GM12878 (cell line): ENCODE measurements around the gene SEC31B. TPM values are rescaled to one million over a fixed set of nuclear protein-coding genes. Genes with fewer than 3 reads are reported as not detected.

Experiments used
- ATAC-seq: fragments of 200-7000 bp; cut with Tn5 transposase; 3 replicates; pipeline ENCODE4 v1.9.1; 2020; ENCODE audit warnings: mild to moderate bottlenecking, moderate library complexity
- BruUV-seq: library from RNA; stranded (reverse); fragments of 400-500 nt; replicated peaks from 2 replicates; lab custom pipeline; 2021; lab: Mats Ljungman, UMichigan
- CTCF ChIA-PET: fragments of 300-600 bp; sonication (Branson Sonifier 250); formaldehyde crosslinking; extraction: SDS; loops from one replicate; lab custom pipeline; 2021; ENCODE audit warnings: inconsistent platforms; lab: Yijun Ruan, JAX
- POLR2A ChIA-PET: fragments of 350-600 bp; formaldehyde crosslinking; extraction: SDS; loops from one replicate; lab custom pipeline; 2021; ENCODE audit warnings: inconsistent platforms; lab: Charles Lee
- RAD21 ChIA-PET: fragments of 300-600 bp; sonication (Branson Sonifier 250); formaldehyde crosslinking; loops from one replicate; lab custom pipeline; 2023; ENCODE audit warnings: antibody characterized with exemption; ENCODE audit not compliant: unreplicated experiment; lab: Charles Lee
- SMC1A ChIA-PET: fragments of 300-600 bp; sonication (Branson Sonifier 250); formaldehyde crosslinking; loops from one replicate; lab custom pipeline; 2023; ENCODE audit not compliant: unreplicated experiment, uncharacterized antibody; lab: Charles Lee
- DNase-seq: peaks from one replicate; pipeline ENCODE4 v3.0.0-alpha.2; 2011; ENCODE audit warnings: low read depth, low spot score
- FAIRE-seq: peaks from 3 replicates; lab custom pipeline; 2011; peaks lifted over from hg19 to GRCh38; lab: Jason Lieb, UNC
- H2AFZ ChIP-seq: 2 replicates; pipeline ENCODE4 v1.6.0; 2011; ENCODE audit warnings: low read depth, low read length, control low read depth; ENCODE audit not compliant: control insufficient read depth
- H3K27ac ChIP-seq: 2 replicates; pipeline ENCODE4 v1.5.1; 2011; ENCODE audit warnings: control low read depth; ENCODE audit not compliant: control insufficient read depth, insufficient read depth
- H3K27me3 ChIP-seq, 2 experiments: replicated peaks in 1 of 2; 2 replicates each; pipeline versions ENCODE4 v1.6.0 to v1.6.1; 2011; ENCODE audit warnings: low read length in 1 of 2; ENCODE audit not compliant: control insufficient read depth in 2 of 2, insufficient read depth in 2 of 2
- H3K36me3 ChIP-seq, 2 experiments: 2 replicates each; pipeline ENCODE4 v1.5.1; 2011; ENCODE audit warnings: low read length in 1 of 2; ENCODE audit not compliant: control insufficient read depth in 2 of 2, insufficient read depth in 2 of 2
- H3K4me1 ChIP-seq: 2 replicates; pipeline ENCODE4 v1.6.1; 2011; ENCODE audit warnings: mild to moderate bottlenecking, low read length, moderate library complexity, mixed read lengths; ENCODE audit not compliant: control insufficient read depth, insufficient read depth
- H3K4me2 ChIP-seq: 2 replicates; pipeline ENCODE4 v1.6.0; 2011; ENCODE audit warnings: control low read depth; ENCODE audit not compliant: control insufficient read depth, insufficient read depth
- H3K4me3 ChIP-seq: fragments of 200-600 bp; sonication (generic); 2 replicates; pipeline ENCODE4 v1.5.1; 2016
- H3K79me2 ChIP-seq: 2 replicates; pipeline ENCODE4 v1.6.0; 2011; ENCODE audit warnings: low read length; ENCODE audit not compliant: control insufficient read depth, insufficient read depth
- H3K9ac ChIP-seq: 2 replicates; pipeline ENCODE4 v1.8.0; 2011; ENCODE audit warnings: low read length, control low read depth, mixed read lengths; ENCODE audit not compliant: control insufficient read depth, insufficient read depth
- H3K9me3 ChIP-seq: replicated peaks from 3 replicates; pipeline ENCODE4 v1.5.1; 2011; ENCODE audit warnings: mild to moderate bottlenecking, low read length; ENCODE audit not compliant: control insufficient read depth, insufficient read depth
- H4K20me1 ChIP-seq: 2 replicates; pipeline ENCODE4 v1.6.0; 2011; ENCODE audit not compliant: control insufficient read depth, insufficient read depth
- EP300 ChIP-seq, 2 experiments: fragments of 150-350 bp in 1 of 2; IDR thresholded peaks; 2 replicates each; pipeline ENCODE4 v1.6.1; 2011 to 2012; ENCODE audit warnings: low read depth in 2 of 2, low read length in 2 of 2, borderline replicate concordance in 1 of 2, improper control_type of control experiment in 1 of 2, inconsistent platforms in 1 of 2; ENCODE audit not compliant: control insufficient read depth in 1 of 2
- HDAC6 ChIP-seq: fragments of 200-600 bp; sonication (generic); IDR thresholded peaks from one replicate; pipeline ENCODE4 v1.8.0; 2017; ENCODE audit warnings: antibody characterized with exemption; ENCODE audit not compliant: unreplicated experiment
- IKZF1 ChIP-seq: fragments of 450-650 bp; conservative IDR thresholded peaks from 2 replicates; pipeline ENCODE4 v1.6.1; 2017; ENCODE audit warnings: antibody characterized with exemption, mild to moderate bottlenecking
- MEF2A ChIP-seq: IDR thresholded peaks from 2 replicates; pipeline ENCODE4 v1.6.1; 2011; ENCODE audit warnings: low read depth, mild to moderate bottlenecking, low read length, moderate library complexity; ENCODE audit not compliant: insufficient read depth
- MEF2B ChIP-seq: fragments of 450-650 bp; IDR thresholded peaks from 2 replicates; pipeline ENCODE4 v1.6.1; 2018; ENCODE audit warnings: mild to moderate bottlenecking, moderate library complexity; ENCODE audit not compliant: partially characterized antibody, poor library complexity, severe bottlenecking
- NFXL1 ChIP-seq: fragments of 450-650 bp; IDR thresholded peaks from 2 replicates; pipeline ENCODE4 v1.6.1; 2017; ENCODE audit warnings: antibody characterized with exemption, mild to moderate bottlenecking, borderline replicate concordance
- RAD21 ChIP-seq: IDR thresholded peaks from 2 replicates; pipeline ENCODE4 v1.6.1; 2011; ENCODE audit warnings: mild to moderate bottlenecking, low read depth, low read length, moderate library complexity; ENCODE audit not compliant: insufficient read depth
- RB1 ChIP-seq: fragments of 450-650 bp; formaldehyde crosslinking; IDR thresholded peaks from 2 replicates; pipeline ENCODE4 v1.6.1; 2017; ENCODE audit warnings: mild to moderate bottlenecking, borderline replicate concordance
- SMARCA5 ChIP-seq: fragments of 450-650 bp; IDR thresholded peaks from 2 replicates; pipeline ENCODE4 v1.6.1; 2017; ENCODE audit warnings: mild to moderate bottlenecking
- SUZ12 ChIP-seq: fragments of 200-600 bp; sonication (generic); IDR thresholded peaks from one replicate; pipeline ENCODE4 v1.6.1; 2018; ENCODE audit warnings: antibody characterized with exemption, mild to moderate bottlenecking; ENCODE audit not compliant: unreplicated experiment
- ZNF217 ChIP-seq: fragments of 450-650 bp; IDR thresholded peaks from 2 replicates; pipeline ENCODE4 v1.6.1; 2017; ENCODE audit warnings: antibody characterized with exemption, mild to moderate bottlenecking
- WGBS: methylation state at CpG from one replicate; pipeline ENCODE4 v1.1.6; 2016; ENCODE audit warnings: low lambda C conversion rate; ENCODE audit not compliant: insufficient replicate concordance, insufficient coverage; ENCODE audit errors: missing lambda C conversion rate; 5-methylcytosine and 5-hydroxymethylcytosine counted together
- in situ Hi-C: fragments of 300-500 bp; cut with MboI; formaldehyde crosslinking; loops from 9 replicates; pipeline ENCODE4 v1.14.3; 2018; ENCODE audit warnings: mixed read lengths
- intact Hi-C: fragments of 100-400 bp; cut with micrococcal nuclease; formaldehyde crosslinking; loops from one replicate; pipeline ENCODE4 v1.14.2; 2022; ENCODE audit not compliant: unreplicated experiment
- polyA plus RNA-seq, 11 experiments: library from polyadenylated mRNA; depleted of rRNA in 4 of 11; unstranded in 6 of 11; stranded (reverse) in 5 of 11; fragments of >200 nt; fragmentation: Nextera tagmentation in 4 of 11; fragmentation: Illumina TruSeq in 1 of 11; extraction: Ambion mirVana in 4 of 11; extraction: Trizol in 1 of 11; gene quantifications; 1 replicate in 1 of 11; 2 replicates in 10 of 11; pipeline versions ENCODE4 v1.2.1 to v1.2.3, GENCODE V29; 2011 to 2016; ENCODE audit warnings: inconsistent platforms in 2 of 11, missing spikeins in 2 of 11, low read depth in 1 of 11
- total RNA-seq, 4 experiments: library from RNA; depleted of rRNA in 3 of 4; stranded (reverse); fragments of >200 nt in 3 of 4; fragmentation: Illumina TruSeq in 1 of 4; extraction: Trizol in 1 of 4; gene quantifications; 2 replicates each; pipeline versions ENCODE4 v1.2.1 to v1.2.3, GENCODE V29; 2013 to 2021
- TF ChIP-seq, protein P1 (sequence below): fragments of 450-650 bp; IDR thresholded peaks from 2 replicates; pipeline ENCODE4 v1.6.1; 2017; ENCODE audit warnings: low read depth, mild to moderate bottlenecking, moderate library complexity
- TF ChIP-seq, protein P2 (sequence below): IDR thresholded peaks from 2 replicates; pipeline ENCODE4 v1.6.1; 2011; ENCODE audit warnings: borderline replicate concordance, low read depth, mild to moderate bottlenecking, moderate library complexity, low read length; ENCODE audit not compliant: insufficient read depth, poor library complexity, severe bottlenecking
- TF ChIP-seq, protein P3 (sequence below), 3 experiments: IDR thresholded peaks in 2 of 3; conservative IDR thresholded peaks in 1 of 3; 2 replicates each; pipeline ENCODE4 v1.5.1; 2011; ENCODE audit warnings: low read depth in 3 of 3, low read length in 3 of 3, mild to moderate bottlenecking in 3 of 3, control low read depth in 2 of 3, moderate library complexity in 2 of 3, inconsistent platforms in 1 of 3, mixed read lengths in 1 of 3; ENCODE audit not compliant: control insufficient read depth in 2 of 3, insufficient read depth in 1 of 3; ENCODE audit errors: extremely low read depth in 1 of 3
- TF ChIP-seq, protein P4 (sequence below): fragments of 450-650 bp; IDR thresholded peaks from 2 replicates; pipeline ENCODE4 v1.6.1; 2017; ENCODE audit warnings: mild to moderate bottlenecking

SEC31B gene
- total and polyA plus RNA-seq, 10 of the 15 experiments (the other 5 are each of a cell fraction or from before 2014, with no cell fraction given): 3.4 to 24.3 (median 9.9) TPM

DNA sequence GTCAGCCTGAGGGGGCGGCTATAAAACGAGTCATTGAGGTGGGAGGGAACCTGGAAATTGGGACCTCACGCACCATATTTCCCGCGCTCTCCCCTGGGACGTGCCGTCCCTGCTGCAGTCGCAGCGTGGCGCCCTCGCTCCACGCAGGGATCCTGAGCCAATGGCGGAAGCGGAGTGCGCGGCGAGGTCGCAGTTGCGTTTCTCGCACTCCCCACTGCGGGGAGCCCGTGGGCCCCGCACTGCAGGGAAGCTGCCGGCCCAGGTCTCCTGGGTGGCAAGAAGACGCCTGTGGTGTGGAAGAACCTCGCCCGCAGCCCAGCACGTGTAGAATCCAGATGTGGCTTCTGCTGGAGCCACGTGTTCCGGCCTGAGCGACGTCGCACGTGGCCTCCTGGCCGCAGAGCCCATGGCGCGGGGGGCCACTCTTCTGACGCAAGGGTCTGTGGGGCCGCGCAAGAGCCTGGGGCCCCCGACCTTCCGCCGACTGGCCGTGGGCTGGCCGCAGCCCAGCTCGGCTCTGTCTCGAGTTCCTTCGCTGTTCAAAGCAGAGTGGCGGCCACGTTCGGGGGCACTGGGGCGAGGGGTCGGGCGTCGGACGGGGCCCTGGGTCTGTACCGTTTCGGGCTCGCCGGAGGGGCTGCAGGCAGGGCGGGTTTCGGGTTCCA, 42.5 kb upstream of the SEC31B start:
- Histone ChIP-seq H3K9ac (no peak overlapping the region), H3K9me3 (no peaks in the 10 kb centered on the region), H2AFZ (no peak overlapping the region; the same call in 1 of the 2 replicates), H3K4me3 (no peak overlapping the region), H3K27me3 (no peaks in the 10 kb centered on the region; a peak in 1 of 4 replicates), H3K4me2 (no peak overlapping the region; the same call in 1 of the 2 replicates), H3K79me2 (no peaks in the 10 kb centered on the region), H3K27ac (no peak overlapping the region), H3K4me1 (no peaks in the 10 kb centered on the region), H4K20me1 (no peaks in the 10 kb centered on the region), H3K36me3 (peaks cover 0 to under 1% of the 10 kb centered on the region in 2 experiments; a peak in 1 of 4 replicates)
- WGBS: 71% methylated on average over 60 of the region's 62 CpGs
- peak; percentile 95 for ATAC-seq
- POLR2A ChIA-PET: no interaction called here
- SMC1A ChIA-PET: no interaction called here
- no TSS peak for BruUV-seq
- intact Hi-C loops: loop anchor here (1.0 to 5.0 kb wide), 3 partner anchors 110 to 317 kb away; no protein-coding TSS in a partner anchor
- CTCF ChIA-PET: interaction anchor here (0.7 to 1.3 kb wide), 3 partner anchors 10 to 310 kb away, joined by 3 to 4 read pairs (median 4); no protein-coding TSS in a partner anchor
- peak; percentile 16 for DNase-seq
- in situ Hi-C loops: no loop called here
- peak; percentile 59 for FAIRE-seq
- RAD21 ChIA-PET: no interaction called here
- TF ChIP-seq ZNF217: no peak
- TF ChIP-seq HDAC6: no peak
- TF ChIP-seq, protein P1, sequence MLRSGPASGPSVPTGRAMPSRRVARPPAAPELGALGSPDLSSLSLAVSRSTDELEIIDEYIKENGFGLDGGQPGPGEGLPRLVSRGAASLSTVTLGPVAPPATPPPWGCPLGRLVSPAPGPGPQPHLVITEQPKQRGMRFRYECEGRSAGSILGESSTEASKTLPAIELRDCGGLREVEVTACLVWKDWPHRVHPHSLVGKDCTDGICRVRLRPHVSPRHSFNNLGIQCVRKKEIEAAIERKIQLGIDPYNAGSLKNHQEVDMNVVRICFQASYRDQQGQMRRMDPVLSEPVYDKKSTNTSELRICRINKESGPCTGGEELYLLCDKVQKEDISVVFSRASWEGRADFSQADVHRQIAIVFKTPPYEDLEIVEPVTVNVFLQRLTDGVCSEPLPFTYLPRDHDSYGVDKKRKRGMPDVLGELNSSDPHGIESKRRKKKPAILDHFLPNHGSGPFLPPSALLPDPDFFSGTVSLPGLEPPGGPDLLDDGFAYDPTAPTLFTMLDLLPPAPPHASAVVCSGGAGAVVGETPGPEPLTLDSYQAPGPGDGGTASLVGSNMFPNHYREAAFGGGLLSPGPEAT: no peak
- TF ChIP-seq RAD21: peak; percentile 93
- TF ChIP-seq, protein P2, sequence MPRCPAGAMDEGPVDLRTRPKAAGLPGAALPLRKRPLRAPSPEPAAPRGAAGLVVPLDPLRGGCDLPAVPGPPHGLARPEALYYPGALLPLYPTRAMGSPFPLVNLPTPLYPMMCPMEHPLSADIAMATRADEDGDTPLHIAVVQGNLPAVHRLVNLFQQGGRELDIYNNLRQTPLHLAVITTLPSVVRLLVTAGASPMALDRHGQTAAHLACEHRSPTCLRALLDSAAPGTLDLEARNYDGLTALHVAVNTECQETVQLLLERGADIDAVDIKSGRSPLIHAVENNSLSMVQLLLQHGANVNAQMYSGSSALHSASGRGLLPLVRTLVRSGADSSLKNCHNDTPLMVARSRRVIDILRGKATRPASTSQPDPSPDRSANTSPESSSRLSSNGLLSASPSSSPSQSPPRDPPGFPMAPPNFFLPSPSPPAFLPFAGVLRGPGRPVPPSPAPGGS: peak; percentile 19
- TF ChIP-seq, protein P3, sequence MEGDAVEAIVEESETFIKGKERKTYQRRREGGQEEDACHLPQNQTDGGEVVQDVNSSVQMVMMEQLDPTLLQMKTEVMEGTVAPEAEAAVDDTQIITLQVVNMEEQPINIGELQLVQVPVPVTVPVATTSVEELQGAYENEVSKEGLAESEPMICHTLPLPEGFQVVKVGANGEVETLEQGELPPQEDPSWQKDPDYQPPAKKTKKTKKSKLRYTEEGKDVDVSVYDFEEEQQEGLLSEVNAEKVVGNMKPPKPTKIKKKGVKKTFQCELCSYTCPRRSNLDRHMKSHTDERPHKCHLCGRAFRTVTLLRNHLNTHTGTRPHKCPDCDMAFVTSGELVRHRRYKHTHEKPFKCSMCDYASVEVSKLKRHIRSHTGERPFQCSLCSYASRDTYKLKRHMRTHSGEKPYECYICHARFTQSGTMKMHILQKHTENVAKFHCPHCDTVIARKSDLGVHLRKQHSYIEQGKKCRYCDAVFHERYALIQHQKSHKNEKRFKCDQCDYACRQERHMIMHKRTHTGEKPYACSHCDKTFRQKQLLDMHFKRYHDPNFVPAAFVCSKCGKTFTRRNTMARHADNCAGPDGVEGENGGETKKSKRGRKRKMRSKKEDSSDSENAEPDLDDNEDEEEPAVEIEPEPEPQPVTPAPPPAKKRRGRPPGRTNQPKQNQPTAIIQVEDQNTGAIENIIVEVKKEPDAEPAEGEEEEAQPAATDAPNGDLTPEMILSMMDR (IDR thresholded peaks at IDR 0.05 in 2 of 3, conservative IDR thresholded peaks at IDR 0.05 in 1 of 3; ENCODE audit: control insufficient read depth in 2 of 3, extremely low read depth in 1 of 3, insufficient read depth in 1 of 3, low read depth in 3 of 3, low read length in 3 of 3): peak; percentile 89 to 95 (median 92)
- TF ChIP-seq MEF2A: 0 out of 2 replicates have a peak, but pooled peaks have one; percentile 29
- TF ChIP-seq, protein P4, sequence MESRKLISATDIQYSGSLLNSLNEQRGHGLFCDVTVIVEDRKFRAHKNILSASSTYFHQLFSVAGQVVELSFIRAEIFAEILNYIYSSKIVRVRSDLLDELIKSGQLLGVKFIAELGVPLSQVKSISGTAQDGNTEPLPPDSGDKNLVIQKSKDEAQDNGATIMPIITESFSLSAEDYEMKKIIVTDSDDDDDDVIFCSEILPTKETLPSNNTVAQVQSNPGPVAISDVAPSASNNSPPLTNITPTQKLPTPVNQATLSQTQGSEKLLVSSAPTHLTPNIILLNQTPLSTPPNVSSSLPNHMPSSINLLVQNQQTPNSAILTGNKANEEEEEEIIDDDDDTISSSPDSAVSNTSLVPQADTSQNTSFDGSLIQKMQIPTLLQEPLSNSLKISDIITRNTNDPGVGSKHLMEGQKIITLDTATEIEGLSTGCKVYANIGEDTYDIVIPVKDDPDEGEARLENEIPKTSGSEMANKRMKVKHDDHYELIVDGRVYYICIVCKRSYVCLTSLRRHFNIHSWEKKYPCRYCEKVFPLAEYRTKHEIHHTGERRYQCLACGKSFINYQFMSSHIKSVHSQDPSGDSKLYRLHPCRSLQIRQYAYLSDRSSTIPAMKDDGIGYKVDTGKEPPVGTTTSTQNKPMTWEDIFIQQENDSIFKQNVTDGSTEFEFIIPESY: no peak
- TF ChIP-seq SMARCA5: peak; percentile 68; the same call in 1 of the 2 replicates
- peak; percentile 63 for TF ChIP-seq MEF2B
- peak; percentile 71; the same call in 1 of the 2 replicates for TF ChIP-seq RB1
- no peak for TF ChIP-seq EP300 (IDR thresholded peaks at IDR 0.05; ENCODE audit: borderline replicate concordance in 1 of 2, control insufficient read depth in 1 of 2, low read depth in 2 of 2, low read length in 2 of 2)
- TF ChIP-seq NFXL1: no peak
- no peak for TF ChIP-seq SUZ12
- TF ChIP-seq IKZF1: peak; percentile 28; the same call in 1 of the 2 replicates
